Measurements from ENCODE around the gene GFOD1.

The GFOD1 gene

GRCh38 chr6:13407709-13408695 is 79.4 kb downstream of the GFOD1 start:
- no peak for DNase-seq (ENCODE audit: low spot score)
- in situ Hi-C loops (cut with MboI; ENCODE audit: low sequenced_read_pairs, unreplicated experiment), result no loop called here
- TF ChIP-seq, protein P1, sequence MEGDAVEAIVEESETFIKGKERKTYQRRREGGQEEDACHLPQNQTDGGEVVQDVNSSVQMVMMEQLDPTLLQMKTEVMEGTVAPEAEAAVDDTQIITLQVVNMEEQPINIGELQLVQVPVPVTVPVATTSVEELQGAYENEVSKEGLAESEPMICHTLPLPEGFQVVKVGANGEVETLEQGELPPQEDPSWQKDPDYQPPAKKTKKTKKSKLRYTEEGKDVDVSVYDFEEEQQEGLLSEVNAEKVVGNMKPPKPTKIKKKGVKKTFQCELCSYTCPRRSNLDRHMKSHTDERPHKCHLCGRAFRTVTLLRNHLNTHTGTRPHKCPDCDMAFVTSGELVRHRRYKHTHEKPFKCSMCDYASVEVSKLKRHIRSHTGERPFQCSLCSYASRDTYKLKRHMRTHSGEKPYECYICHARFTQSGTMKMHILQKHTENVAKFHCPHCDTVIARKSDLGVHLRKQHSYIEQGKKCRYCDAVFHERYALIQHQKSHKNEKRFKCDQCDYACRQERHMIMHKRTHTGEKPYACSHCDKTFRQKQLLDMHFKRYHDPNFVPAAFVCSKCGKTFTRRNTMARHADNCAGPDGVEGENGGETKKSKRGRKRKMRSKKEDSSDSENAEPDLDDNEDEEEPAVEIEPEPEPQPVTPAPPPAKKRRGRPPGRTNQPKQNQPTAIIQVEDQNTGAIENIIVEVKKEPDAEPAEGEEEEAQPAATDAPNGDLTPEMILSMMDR (IDR thresholded peaks at IDR 0.05; ENCODE audit: borderline replicate concordance, control extremely low read depth, extremely low read depth, insufficient read depth, missing control alignments), result no peak

DNA sequence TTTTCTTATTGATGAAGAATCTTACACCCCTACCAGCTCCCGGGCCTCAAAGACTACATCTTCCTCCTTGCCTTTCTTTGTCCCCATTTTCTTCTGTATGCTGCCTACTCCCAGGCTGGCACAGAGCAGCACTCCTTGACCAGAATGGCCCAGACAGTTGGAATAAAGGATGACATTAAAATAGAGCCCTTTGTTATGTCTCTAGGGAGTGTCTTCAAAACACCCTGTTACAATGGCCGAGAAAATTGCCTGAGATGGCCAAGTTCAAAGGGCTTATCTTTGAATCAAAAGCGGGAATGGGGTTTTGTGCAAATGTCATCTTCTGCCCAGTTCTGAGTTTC is 80.1 kb downstream of the GFOD1 start:
- no peak for DNase-seq (ENCODE audit: low spot score)
- TF ChIP-seq, protein P1 (IDR thresholded peaks at IDR 0.05; ENCODE audit: borderline replicate concordance, control extremely low read depth, extremely low read depth, insufficient read depth, missing control alignments), result no peak
- in situ Hi-C loops (cut with MboI; ENCODE audit: low sequenced_read_pairs, unreplicated experiment), result no loop called here

DNA sequence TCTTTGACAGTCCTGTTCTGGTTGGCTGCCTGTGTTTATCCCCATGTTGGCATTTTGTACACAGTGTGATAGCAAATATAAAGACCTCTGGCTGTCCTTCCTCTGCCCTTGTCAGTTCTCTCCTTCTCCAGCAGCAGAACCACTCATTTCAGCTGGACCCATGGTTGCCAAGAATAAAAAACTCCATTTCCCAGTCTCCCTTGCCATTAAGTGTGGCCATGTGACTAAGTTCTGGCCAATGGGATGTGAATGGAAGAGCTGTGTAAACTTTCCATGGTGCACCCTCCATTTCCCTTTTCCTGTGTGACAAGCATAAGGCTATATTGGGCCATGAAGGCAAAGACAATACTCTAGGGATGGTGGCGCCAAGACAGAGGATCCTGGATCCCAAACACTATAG is 80.6 kb downstream of the GFOD1 start:
- DNase-seq (ENCODE audit: low spot score), result no peak
- TF ChIP-seq, protein P1 (IDR thresholded peaks at IDR 0.05; ENCODE audit: borderline replicate concordance, control extremely low read depth, extremely low read depth, insufficient read depth, missing control alignments), result no peak
- in situ Hi-C loops (cut with MboI; ENCODE audit: low sequenced_read_pairs, unreplicated experiment), result no loop called here

- in situ Hi-C loops (cut with MboI; ENCODE audit: low sequenced_read_pairs, unreplicated experiment), result no loop called here
- TF ChIP-seq, protein P1 (IDR thresholded peaks at IDR 0.05; ENCODE audit: borderline replicate concordance, control extremely low read depth, extremely low read depth, insufficient read depth, missing control alignments), result no peak
Observed at GRCh38 chr6:13405961-13406477, 81.4 kb downstream of the GFOD1 start.

GRCh38 chr6:13404892-13405254 is 82.5 kb downstream of the GFOD1 start:
- in situ Hi-C loops (cut with MboI; ENCODE audit: low sequenced_read_pairs, unreplicated experiment), result no loop called here
- DNase-seq (ENCODE audit: low spot score), result no peak
- TF ChIP-seq, protein P1 (IDR thresholded peaks at IDR 0.05; ENCODE audit: borderline replicate concordance, control extremely low read depth, extremely low read depth, insufficient read depth, missing control alignments), result no peak

More at GRCh38 chr6:13405961-13406477, 81.4 kb downstream of the GFOD1 start:
- no peak for DNase-seq (ENCODE audit: low spot score)

- in situ Hi-C loops (cut with MboI; ENCODE audit: low sequenced_read_pairs, unreplicated experiment), result no loop called here
- TF ChIP-seq, protein P1 (IDR thresholded peaks at IDR 0.05; ENCODE audit: borderline replicate concordance, control extremely low read depth, extremely low read depth, insufficient read depth, missing control alignments), result no peak
Observed at GRCh38 chr6:13404228-13404891, 83.0 kb downstream of the GFOD1 start.

More at GRCh38 chr6:13404228-13404891, 83.0 kb downstream of the GFOD1 start:
- DNase-seq (ENCODE audit: low spot score), result no peak
